ENCODE results near the gene B3GNT4.

DNA sequence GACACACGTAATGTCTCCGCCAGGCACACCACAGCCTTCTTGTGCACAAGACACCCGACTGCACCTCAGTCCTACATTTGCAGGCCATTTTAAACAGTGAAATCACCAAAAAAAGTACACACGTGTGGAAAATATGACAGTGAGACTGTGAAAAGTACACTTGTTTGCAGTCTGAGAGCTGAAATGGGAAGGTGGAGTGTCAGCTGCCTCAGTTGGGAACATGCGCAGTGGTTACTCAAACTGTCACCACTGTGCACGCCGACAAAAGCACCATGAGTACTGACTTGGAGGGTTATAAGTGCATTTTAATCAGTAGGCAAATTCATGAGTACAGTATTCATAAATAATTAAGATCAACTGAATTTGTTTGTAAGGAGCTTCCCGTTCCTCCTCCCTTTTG is 47.0 kb downstream of the B3GNT4 start:
- TF ChIP-seq POLR2AphosphoS5 (IDR thresholded peaks at IDR 0.05; ENCODE audit: low read depth, low read length) (no peak), TAF1 (IDR thresholded peaks at IDR 0.05; ENCODE audit: borderline replicate concordance, low read depth, low read length) (no peak)

Data from GM12892 (cell line).